ENCODE results near the gene RASGEF1C.

Gene RASGEF1C

DNA sequence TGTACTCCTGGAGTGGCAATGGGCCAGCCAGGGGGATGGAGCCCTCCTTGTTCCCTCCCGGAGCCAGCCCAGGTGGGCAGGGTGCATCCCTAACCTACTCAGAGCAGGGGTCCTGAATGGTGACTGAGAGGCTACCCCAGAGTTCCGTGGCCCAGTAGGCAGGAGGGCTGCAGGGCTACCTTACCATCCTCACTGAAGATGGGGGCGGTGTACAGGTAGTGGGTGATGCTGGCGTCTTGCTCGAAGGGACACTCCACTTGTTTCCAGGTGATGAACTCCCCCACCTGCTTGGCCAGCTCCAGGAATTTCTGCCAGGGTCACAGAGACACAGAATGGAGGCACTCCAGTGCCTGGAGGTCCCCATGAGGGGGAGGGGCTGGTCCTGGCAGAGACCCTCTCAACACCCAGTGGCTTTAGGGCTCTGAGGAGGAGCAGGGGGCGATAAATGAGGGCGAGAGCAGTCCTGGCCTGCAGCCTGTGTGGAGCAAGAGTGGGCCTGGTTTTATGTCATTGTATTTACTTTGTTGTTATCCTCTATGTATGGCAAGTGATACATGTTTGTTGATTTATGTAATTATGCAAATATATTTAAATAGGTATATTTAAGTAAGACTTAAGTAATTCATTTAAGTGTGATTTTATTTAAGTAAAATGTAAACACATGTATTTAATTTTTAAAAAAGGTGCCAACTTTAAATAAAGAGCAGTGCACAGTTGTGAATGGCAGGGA, 97.6 kb downstream of the RASGEF1C start:
- Mint-ChIP-seq H3K27ac (ENCODE audit: low read depth) (no peak overlapping the region), H3K4me1 (no peaks in the 10 kb centered on the region), H3K9me3 (peaks cover 14% of the 10 kb centered on the region), H3K36me3 (ENCODE audit: insufficient read depth) (no peaks in the 10 kb centered on the region), H3K27me3 (peaks cover 28% of the 10 kb centered on the region), H3K4me3 (no peak overlapping the region)
- DNase-seq (ENCODE audit: low spot score in 2 of 2) = no peak
- no peak for ATAC-seq (replicated peaks; ENCODE audit: extremely low read depth, poor library complexity, severe bottlenecking)

DNA sequence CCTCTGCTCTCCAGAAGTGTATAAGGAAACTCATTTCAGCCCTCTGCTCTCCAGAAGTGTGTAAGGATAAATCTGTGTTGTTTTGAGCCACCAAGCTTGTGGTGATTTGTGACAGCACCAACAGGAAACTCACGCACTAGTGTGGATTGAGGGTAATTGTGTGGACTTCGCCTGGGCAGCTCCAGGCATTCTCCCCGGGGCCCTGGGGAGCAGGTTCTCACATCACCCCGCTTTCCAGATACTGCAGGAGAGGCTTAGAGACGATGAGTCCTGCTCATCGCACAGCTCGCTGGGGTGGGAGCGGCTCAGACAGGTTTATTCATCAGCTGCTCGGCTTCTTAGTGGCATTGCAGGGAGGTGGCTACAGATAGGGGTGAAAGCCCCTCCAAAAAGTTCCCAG, 99.1 kb downstream of the RASGEF1C start:
- H3K9me3 Mint-ChIP-seq = peaks cover 18% of the 10 kb centered on the region
- H3K36me3 Mint-ChIP-seq (ENCODE audit: insufficient read depth) = no peaks in the 10 kb centered on the region
- DNase-seq (ENCODE audit: low spot score in 2 of 2) (no peak), ATAC-seq (replicated peaks; ENCODE audit: extremely low read depth, poor library complexity, severe bottlenecking) (no peak)
- H3K4me3 Mint-ChIP-seq = no peak overlapping the region
- no peaks in the 10 kb centered on the region for H3K4me1 Mint-ChIP-seq
- H3K27ac Mint-ChIP-seq (ENCODE audit: low read depth) = no peak overlapping the region
- peaks cover 35% of the 10 kb centered on the region for H3K27me3 Mint-ChIP-seq

DNA sequence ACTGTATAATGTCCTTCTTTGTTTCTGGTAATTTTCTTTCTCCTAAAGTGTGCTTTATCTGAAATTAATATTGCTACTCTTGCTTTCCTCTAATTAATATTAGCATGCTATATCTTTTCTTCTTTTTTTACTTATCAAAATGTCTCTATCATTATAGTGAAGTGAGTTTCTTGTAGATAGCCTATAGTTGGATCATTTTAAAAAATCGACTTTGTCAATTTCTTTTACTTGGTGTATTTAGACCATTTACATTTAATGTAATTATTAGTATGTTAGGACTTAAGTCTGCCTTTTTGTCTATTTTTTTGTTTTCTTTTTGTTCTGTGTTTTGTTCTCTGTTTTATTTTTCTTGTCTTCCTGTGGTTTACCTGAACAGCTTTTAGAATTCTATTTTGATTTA, 102.0 kb downstream of the RASGEF1C start:
- ATAC-seq (replicated peaks; ENCODE audit: extremely low read depth, poor library complexity, severe bottlenecking) (no peak), DNase-seq (ENCODE audit: low spot score in 2 of 2) (no peak)
- peaks cover 2% of the 10 kb centered on the region for H3K36me3 Mint-ChIP-seq (ENCODE audit: insufficient read depth)
- H3K9me3 Mint-ChIP-seq = peaks cover 18% of the 10 kb centered on the region
- no peaks in the 10 kb centered on the region for H3K4me1 Mint-ChIP-seq
- peaks cover 47% of the 10 kb centered on the region for H3K27me3 Mint-ChIP-seq
- H3K27ac Mint-ChIP-seq (ENCODE audit: low read depth) = no peak overlapping the region
- H3K4me3 Mint-ChIP-seq = no peak overlapping the region

DNA sequence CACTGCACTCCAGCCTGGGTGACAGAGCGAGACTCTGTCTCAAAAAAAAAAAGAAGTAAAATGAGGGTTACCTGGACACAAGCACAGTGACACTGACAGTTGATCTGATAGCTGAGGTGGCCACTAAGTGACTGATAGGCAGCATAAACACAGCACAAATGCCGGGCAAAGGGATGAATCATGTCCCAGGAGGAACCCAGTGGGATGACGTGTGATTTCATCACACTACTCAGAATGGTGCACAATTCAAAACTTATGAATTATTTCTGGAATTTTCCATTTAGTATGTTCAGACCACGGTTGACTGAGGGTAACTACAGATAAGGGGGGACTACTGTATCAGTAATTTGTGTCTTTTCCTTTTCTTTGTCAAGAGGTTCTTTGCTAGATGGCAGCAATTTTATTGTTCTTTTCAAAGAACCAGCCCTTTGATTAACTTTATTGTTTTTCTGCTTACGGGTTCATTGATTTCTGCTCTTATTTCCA, 103.1 kb downstream of the RASGEF1C start:
- H3K9me3 Mint-ChIP-seq = peaks cover 18% of the 10 kb centered on the region
- ATAC-seq (replicated peaks; ENCODE audit: extremely low read depth, poor library complexity, severe bottlenecking) (no peak), DNase-seq (ENCODE audit: low spot score in 2 of 2) (no peak)
- H3K4me1 Mint-ChIP-seq = no peaks in the 10 kb centered on the region
- peaks cover 47% of the 10 kb centered on the region for H3K27me3 Mint-ChIP-seq
- no peak overlapping the region for H3K27ac Mint-ChIP-seq (ENCODE audit: low read depth)
- no peak overlapping the region for H3K4me3 Mint-ChIP-seq
- peaks cover 2% of the 10 kb centered on the region for H3K36me3 Mint-ChIP-seq (ENCODE audit: insufficient read depth)

DNA sequence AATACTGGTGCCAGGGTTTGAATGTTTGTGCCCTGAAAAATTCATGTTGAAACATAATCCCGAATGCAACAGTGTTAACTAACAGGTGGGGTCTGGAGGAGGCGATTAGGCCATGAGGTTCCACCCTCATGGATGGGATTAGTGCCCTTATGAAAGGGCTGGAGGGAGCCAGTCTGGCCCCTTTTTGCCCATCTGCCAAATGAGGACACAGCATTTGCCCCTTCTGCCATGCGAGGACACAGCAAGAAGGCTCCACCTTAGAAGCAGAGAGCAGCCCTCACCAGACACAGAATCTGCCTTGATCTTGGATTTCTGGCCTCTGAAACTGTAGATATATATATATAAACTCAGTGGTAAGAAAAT, 104.9 kb downstream of the RASGEF1C start:
- no peak for DNase-seq (ENCODE audit: low spot score in 2 of 2)
- no peak overlapping the region for H3K4me3 Mint-ChIP-seq
- H3K27ac Mint-ChIP-seq (ENCODE audit: low read depth) = no peak overlapping the region
- H3K27me3 Mint-ChIP-seq = peaks cover 46% of the 10 kb centered on the region
- H3K36me3 Mint-ChIP-seq (ENCODE audit: insufficient read depth) = peaks cover 2% of the 10 kb centered on the region
- H3K9me3 Mint-ChIP-seq = peaks cover 18% of the 10 kb centered on the region
- no peaks in the 10 kb centered on the region for H3K4me1 Mint-ChIP-seq
- no peak for ATAC-seq (replicated peaks; ENCODE audit: extremely low read depth, poor library complexity, severe bottlenecking)

DNA sequence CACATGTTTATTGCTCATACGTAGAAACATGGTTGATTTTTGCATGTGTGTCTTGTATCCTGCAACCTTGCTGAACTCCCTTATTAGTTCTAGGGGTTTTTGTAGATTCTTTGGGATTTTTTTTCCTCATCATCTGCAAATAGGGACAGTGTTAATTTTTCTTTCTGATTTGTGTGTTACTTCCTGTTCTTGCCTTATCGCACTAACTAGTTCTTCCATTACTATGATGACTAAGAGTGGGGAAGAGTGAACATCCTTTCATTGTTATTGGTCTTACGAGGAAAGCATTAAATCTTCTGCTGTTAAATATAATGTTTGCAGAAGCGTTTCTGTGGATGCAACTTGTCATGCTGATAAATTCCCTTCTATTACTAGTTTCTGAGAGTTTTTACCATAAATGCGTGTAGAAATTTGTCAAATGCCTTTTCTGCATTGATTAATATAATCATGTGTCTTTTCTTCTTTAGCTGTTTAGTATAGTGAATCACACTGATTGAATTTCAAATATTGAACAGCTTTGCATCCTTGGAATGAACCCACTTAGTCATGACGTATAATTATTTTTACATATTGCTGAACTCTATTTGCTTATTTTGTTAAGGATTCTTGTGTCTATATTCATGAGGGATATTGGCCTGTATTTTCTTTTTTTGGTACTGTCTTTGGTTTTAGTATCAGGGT, 105.4 kb downstream of the RASGEF1C start:
- ATAC-seq (replicated peaks; ENCODE audit: extremely low read depth, poor library complexity, severe bottlenecking) (no peak), DNase-seq (ENCODE audit: low spot score in 2 of 2) (no peak)
- Mint-ChIP-seq H3K4me1 (no peaks in the 10 kb centered on the region), H3K27me3 (peaks cover 42% of the 10 kb centered on the region), H3K27ac (ENCODE audit: low read depth) (no peak overlapping the region), H3K4me3 (no peak overlapping the region), H3K36me3 (ENCODE audit: insufficient read depth) (peaks cover 2% of the 10 kb centered on the region), H3K9me3 (peaks cover 17% of the 10 kb centered on the region)

DNA sequence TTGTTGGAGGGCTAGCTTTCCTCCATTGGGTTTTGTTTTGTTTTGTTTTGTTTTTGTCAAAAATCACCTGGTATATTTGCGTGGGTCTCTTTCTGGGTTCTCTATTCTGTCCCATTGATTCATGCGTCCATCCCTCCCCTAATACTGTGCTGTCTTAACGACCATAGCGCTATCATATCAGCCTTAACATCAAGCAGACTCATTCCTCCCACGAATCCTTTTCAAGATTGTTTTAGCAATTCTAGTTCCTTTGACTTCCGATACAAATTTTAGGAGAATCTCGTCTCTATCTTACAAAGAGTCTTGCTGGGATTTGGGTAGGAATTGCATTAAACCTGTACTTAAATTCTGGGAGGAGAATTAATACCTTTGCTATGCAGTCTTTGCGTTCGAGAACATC, 106.4 kb downstream of the RASGEF1C start:
- no peak overlapping the region for H3K4me3 Mint-ChIP-seq
- H3K27ac Mint-ChIP-seq (ENCODE audit: low read depth) = no peak overlapping the region
- peaks cover 12% of the 10 kb centered on the region for H3K9me3 Mint-ChIP-seq

DNA sequence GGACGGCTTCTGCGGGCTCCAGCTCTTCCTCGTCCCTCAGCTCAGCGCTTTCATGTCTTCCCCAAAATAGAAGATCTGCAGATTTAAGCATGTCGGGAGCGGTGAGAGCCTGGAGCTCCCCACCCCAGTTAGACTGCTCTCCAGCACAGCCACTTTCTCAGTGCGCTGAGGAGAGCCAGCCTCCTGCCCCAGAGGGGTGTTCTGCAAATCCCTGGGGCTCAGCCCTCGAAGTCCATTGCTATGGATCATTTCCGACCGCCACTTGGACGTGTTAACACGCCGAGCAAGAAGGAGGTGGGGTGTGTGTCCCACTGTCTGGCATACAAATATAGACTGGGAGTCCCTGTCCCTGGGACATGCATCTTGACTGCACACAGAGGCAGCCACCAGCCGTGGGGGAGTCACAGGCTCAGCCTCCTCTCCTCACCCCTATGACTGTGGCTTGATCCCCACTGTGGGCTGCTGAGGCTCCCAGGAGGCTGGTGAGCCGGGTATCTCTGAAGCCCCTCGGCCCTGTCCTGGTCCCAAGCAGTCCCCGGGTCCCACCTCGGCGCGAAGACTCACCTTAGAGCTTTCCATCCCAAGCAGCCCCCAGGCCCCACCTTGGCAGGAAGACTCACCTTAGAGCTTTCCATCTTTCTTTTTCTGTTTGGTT, 107.4 kb downstream of the RASGEF1C start:
- ATAC-seq (replicated peaks; ENCODE audit: extremely low read depth, poor library complexity, severe bottlenecking) = no peak
- H3K27me3 Mint-ChIP-seq = peaks cover 49% of the 10 kb centered on the region
- peaks cover 5% of the 10 kb centered on the region for H3K9me3 Mint-ChIP-seq
- no peaks in the 10 kb centered on the region for H3K4me1 Mint-ChIP-seq
- no peak for DNase-seq (ENCODE audit: low spot score in 2 of 2)
- peaks cover 2% of the 10 kb centered on the region for H3K36me3 Mint-ChIP-seq (ENCODE audit: insufficient read depth)
- H3K4me3 Mint-ChIP-seq = no peak overlapping the region
- no peak overlapping the region for H3K27ac Mint-ChIP-seq (ENCODE audit: low read depth)

More for the DNA sequence above, 106.4 kb downstream of the RASGEF1C start:
- ATAC-seq (replicated peaks; ENCODE audit: extremely low read depth, poor library complexity, severe bottlenecking) (no peak), DNase-seq (ENCODE audit: low spot score in 2 of 2) (no peak)
- Mint-ChIP-seq H3K4me1 (no peaks in the 10 kb centered on the region), H3K36me3 (ENCODE audit: insufficient read depth) (peaks cover 2% of the 10 kb centered on the region), H3K27me3 (peaks cover 45% of the 10 kb centered on the region)

DNA sequence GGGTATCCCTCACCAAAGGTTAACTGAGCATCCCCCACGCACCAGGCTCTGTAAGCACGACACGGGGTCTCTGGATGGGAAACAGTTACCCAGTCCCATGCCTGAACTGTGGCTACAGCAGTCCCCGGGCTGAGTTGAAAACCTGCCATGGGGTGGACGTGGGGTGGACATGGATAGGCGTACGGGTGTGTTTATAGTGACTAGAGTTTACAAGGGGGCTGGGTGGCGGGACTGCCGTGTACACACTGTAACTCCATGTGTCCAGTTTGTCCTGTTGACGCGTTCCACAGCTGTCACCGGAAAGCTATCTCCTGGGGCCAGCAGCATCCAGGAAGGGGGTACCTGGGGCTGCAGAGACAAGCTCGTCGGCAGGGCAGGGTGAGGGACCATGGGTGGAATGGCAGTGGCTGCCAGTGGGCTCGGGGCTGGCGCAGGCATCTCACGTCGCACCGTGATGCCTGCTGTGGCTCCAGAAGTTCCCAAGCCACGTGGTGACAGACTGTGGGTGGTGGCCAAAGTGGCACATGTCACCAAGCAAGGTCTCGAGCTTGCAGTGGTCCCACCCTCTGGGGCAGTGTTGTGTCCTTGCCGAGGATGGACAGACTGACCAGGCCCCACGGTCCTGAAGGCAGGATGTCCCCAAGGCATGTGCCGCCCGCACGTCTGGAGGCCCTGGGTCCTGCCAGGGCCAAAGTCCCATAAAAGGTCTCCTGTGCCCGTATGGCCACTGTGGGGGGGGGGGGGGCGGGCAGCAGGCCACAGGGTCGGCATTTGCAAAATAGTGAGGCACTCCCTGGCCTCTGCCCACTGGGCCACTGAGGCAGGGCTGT, 108.2 kb downstream of the RASGEF1C start:
- Mint-ChIP-seq H3K27me3 (peaks cover 47% of the 10 kb centered on the region), H3K36me3 (ENCODE audit: insufficient read depth) (peaks cover 2% of the 10 kb centered on the region), H3K27ac (ENCODE audit: low read depth) (no peak overlapping the region), H3K4me3 (no peak overlapping the region), H3K4me1 (no peaks in the 10 kb centered on the region), H3K9me3 (no peaks in the 10 kb centered on the region)
- ATAC-seq (replicated peaks; ENCODE audit: extremely low read depth, poor library complexity, severe bottlenecking) (no peak), DNase-seq (ENCODE audit: low spot score in 2 of 2) (no peak)

DNA sequence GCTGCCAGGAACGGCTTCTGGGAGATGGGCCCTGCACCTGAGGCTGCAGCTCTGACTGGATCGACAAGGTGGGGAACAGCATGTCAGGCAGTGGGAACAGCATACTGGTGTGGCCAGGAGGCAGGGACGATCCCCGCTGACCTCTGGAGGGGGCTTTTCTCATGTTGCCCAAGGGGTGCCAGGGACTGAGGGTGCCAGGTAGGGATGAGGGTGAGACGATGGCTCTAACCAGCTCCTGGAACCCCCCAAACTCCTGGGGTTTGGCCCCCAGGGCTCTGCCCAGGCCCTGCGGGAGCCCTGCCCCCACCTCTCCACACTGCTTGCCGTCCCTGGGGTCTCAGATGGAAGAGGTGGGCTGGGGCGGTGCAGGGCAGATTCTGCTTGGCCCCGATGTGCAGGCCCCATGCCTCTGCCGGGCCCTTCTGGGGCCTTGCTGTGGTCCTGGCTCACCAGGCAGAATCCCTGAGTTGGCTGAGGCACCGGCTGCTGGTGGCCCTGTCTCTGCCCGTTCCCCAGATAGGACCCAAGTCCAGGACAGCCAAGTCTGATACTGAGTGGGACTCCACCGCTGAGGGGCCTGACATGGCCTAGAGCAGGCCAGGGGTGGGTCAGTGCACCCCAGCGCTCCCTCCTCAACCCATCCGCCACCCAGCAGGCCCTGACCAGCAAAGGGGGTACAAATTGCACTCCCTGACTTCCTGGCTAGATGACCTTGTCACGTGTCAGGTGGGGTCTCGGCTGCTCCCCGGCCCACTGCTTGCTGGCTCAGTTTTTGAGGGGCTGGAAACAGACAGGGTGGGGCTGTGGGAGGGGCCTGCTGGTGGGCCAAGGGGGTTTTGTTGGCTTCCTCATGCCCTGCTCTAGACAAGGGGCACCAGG, 109.0 kb downstream of the RASGEF1C start:
- Mint-ChIP-seq H3K27me3 (peaks cover 55% of the 10 kb centered on the region), H3K9me3 (no peaks in the 10 kb centered on the region), H3K27ac (ENCODE audit: low read depth) (no peak overlapping the region), H3K36me3 (ENCODE audit: insufficient read depth) (peaks cover 2% of the 10 kb centered on the region), H3K4me1 (no peaks in the 10 kb centered on the region), H3K4me3 (no peak overlapping the region)
- no peak for ATAC-seq (replicated peaks; ENCODE audit: extremely low read depth, poor library complexity, severe bottlenecking)
- no peak for DNase-seq (ENCODE audit: low spot score in 2 of 2)

DNA sequence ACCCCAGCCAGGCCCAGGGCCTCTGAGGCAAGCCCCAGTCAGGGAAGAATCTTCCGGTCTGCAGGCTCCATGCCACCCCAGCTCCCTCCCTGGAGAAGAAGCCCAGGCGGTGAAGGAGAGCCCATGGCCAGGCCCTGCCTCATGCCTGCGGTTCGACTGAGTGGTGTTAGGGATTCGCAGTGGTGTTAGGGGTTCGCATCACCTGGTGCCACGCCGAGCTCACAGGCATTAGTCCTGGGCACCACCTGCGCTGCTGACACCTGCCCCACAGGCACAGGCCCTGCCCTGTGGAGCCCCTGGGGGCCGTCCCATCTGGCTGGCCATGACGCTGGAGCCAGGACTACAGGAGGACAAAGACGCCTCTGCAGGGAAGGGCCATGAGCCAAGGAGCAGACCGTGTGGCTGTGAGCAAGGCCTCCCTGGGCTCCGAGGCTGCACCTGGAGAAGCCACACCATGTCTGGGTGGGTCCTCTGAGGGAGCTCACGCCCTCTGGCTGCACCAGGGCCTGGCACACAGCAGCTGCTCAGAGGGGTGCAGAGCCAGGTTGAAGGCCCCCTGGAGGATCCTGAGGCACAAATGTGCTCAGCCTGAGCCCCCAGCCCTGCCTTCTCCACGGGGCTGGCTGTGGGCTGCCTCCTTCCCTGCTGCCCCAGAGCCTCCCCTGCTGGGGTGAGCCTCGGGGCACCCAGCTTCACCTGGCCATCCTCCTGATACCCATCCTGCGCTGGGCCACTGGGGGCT, 109.8 kb downstream of the RASGEF1C start:
- H3K4me1 Mint-ChIP-seq = no peaks in the 10 kb centered on the region
- ATAC-seq (replicated peaks; ENCODE audit: extremely low read depth, poor library complexity, severe bottlenecking) (no peak), DNase-seq (ENCODE audit: low spot score in 2 of 2) (no peak)
- no peak overlapping the region for H3K4me3 Mint-ChIP-seq
- H3K36me3 Mint-ChIP-seq (ENCODE audit: insufficient read depth) = peaks cover 2% of the 10 kb centered on the region
- H3K9me3 Mint-ChIP-seq = no peaks in the 10 kb centered on the region
- peaks cover 56% of the 10 kb centered on the region for H3K27me3 Mint-ChIP-seq
- no peak overlapping the region for H3K27ac Mint-ChIP-seq (ENCODE audit: low read depth)
